ENCODE data around the gene GAS6. TPM values are rescaled to one million over a fixed set of nuclear protein-coding genes. Genes with fewer than 3 reads are reported as not detected.

GAS6 gene
- total and polyA plus RNA-seq, 2 donors (not counting 3 experiments of a cell fraction or from before 2014, with no cell fraction given) = 69.2 to 109 TPM

DNA sequence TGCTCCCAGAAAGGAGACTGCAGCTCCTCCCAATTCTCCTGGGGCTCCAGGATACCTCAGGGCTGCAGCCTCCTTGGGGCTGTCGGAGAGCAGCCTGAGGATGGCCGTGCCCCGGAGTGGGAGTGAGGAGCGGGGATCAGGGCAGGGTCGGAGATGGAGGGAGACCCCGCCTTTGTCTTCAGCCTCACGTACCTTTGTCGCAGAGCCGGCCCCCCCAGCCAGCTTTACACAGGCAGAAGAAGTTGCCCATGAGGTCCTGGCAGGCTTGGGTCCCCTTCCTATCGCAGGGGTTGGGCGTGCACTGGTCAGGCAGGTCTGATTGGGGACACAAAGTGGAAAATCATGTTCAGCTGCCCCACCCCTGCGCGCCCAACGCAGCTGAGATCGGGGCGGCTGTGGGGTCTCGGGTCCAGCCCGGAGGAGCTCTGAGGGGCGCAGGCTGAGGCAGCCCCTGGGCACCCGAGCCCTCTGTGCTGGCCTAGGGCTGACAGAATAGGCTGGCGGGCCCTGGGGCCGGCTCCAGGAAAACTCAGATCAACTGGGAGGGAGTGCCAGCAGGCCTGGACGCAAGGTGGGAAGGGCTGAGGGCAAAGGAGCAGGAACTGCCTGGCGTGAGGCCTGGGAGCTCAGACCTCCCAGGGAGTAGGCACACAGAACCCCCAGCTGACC is 24.2 kb downstream of the GAS6 start:
- Histone ChIP-seq H3K9ac (replicated peaks; ENCODE audit: extremely low read depth, insufficient read depth, low read length) (no peak overlapping the region), H3K4me3 (replicated peaks in 1 of 3; ENCODE audit: insufficient read depth in 1 of 3, low read depth in 1 of 3, low read length in 3 of 3) (no peak overlapping the region), H3K27me3 (ENCODE audit: control insufficient read depth in 2 of 2, insufficient read depth in 2 of 2, low read length in 2 of 2) (no peaks in the 10 kb centered on the region), H3K4me1 (ENCODE audit: control insufficient read depth, extremely low read depth, insufficient read depth, low read length) (peaks cover 13% of the 10 kb centered on the region), H3K36me3 (ENCODE audit: control insufficient read depth in 2 of 2, extremely low read depth in 1 of 2, insufficient read depth in 2 of 2, low read length in 2 of 2) (peaks cover 0 to 9% of the 10 kb centered on the region in 2 experiments), H3K27ac (ENCODE audit: insufficient read depth, low read depth, low read length) (no peak overlapping the region), H3K4me2 (ENCODE audit: insufficient read depth, low read length) (no peak overlapping the region), H4K20me1 (replicated peaks; ENCODE audit: control insufficient read depth, extremely low read depth, insufficient read depth, low read length) (no peaks in the 10 kb centered on the region), H3K9me1 (replicated peaks; ENCODE audit: control insufficient read depth, extremely low read depth, insufficient read depth, low read length) (no peaks in the 10 kb centered on the region), H3K9me3 (replicated peaks; ENCODE audit: control insufficient read depth, insufficient read depth, low read length) (no peaks in the 10 kb centered on the region), H2AFZ (ENCODE audit: low read depth, low read length) (no peak overlapping the region), H3K79me2 (ENCODE audit: control insufficient read depth, insufficient read depth, low read length) (no peaks in the 10 kb centered on the region)
- peak; percentile 8 for FAIRE-seq
- dilution Hi-C loops (cut with MboI; ENCODE audit: extremely low pct_ligation_motif_present, low sequenced_read_pairs) (no loop called here), intact Hi-C loops (cut with micrococcal nuclease) (no loop called here)
- CTCF ChIA-PET = interaction anchor here (1.1 to 1.3 kb wide), 2 partner anchors 36 to 64 kb away, joined by 3 to 4 read pairs; no protein-coding TSS in a partner anchor
- DNase-seq (ENCODE audit: low read depth, low spot score) = no peak
- TF ChIP-seq MAX (IDR thresholded peaks at IDR 0.05; ENCODE audit: insufficient read depth, insufficient read length) (no peak), MYC (IDR thresholded peaks at IDR 0.05; ENCODE audit: low read depth, low read length) (no peak), EZH2 (IDR thresholded peaks at IDR 0.05; ENCODE audit: borderline replicate concordance, low read depth, low read length, severe bottlenecking) (no peak), POLR2A (IDR thresholded peaks at IDR 0.05; ENCODE audit: low read depth, low read length) (no peak), FOS (IDR thresholded peaks at IDR 0.05; ENCODE audit: borderline replicate concordance, insufficient read depth, low read length) (no peak), GATA2 (IDR thresholded peaks at IDR 0.05; ENCODE audit: insufficient read depth, insufficient read length, low read depth, low read length) (no peak), CTCF (IDR thresholded peaks at IDR 0.05; ENCODE audit: extremely low read depth in 1 of 2, insufficient read depth in 1 of 2, low read depth in 1 of 2, low read length in 2 of 2) (no peak), POLR2AphosphoS5 (IDR thresholded peaks at IDR 0.05; ENCODE audit: insufficient read depth, low read depth, low read length) (no peak), JUN (IDR thresholded peaks at IDR 0.05; ENCODE audit: borderline replicate concordance, insufficient read depth, insufficient read length, low read depth) (no peak)
- POLR2A ChIA-PET = no interaction called here
- no TSS peak for BruUV-seq (replicated peaks)

All from endothelial cell of umbilical vein (primary cell).